Transverse colon (tissue), 4 donors: ENCODE data around the gene RUNX1.

Experiments used
- CTCF ChIP-seq, 5 experiments: fragments of 200-600 bp in 3 of 5; fragments of 450-650 bp in 2 of 5; sonication (generic) in 3 of 5; IDR thresholded peaks; 1 replicate in 2 of 5; 2 replicates in 3 of 5; pipeline ENCODE4 v1.5.1; 2016 to 2017; ENCODE audit warnings: antibody characterized with exemption in 5 of 5, inconsistent platforms in 3 of 5, mild to moderate bottlenecking in 2 of 5, moderate library complexity in 1 of 5
- EP300 ChIP-seq: sonication (generic); formaldehyde crosslinking; IDR thresholded peaks from one replicate; pipeline ENCODE4 v1.6.1; 2017; ENCODE audit warnings: antibody characterized with exemption, low read depth
- POLR2A ChIP-seq: fragments of 450-650 bp; IDR thresholded peaks from one replicate; pipeline ENCODE4 v1.6.1; 2016; ENCODE audit warnings: antibody characterized with exemption, mild to moderate bottlenecking, moderate library complexity
- POLR2AphosphoS5 ChIP-seq, 3 donors: sonication (generic); formaldehyde crosslinking; IDR thresholded peaks; one replicate each; pipeline ENCODE4 v1.6.1; 2016; ENCODE audit warnings: antibody characterized with exemption in 3 of 3

GRCh38 chr21:34916446-34916845, 132.7 kb downstream of the RUNX1 start:
- no peak for TF ChIP-seq POLR2A
- TF ChIP-seq CTCF (IDR thresholded peaks at IDR 0.05): no peak
- no peak for TF ChIP-seq POLR2AphosphoS5 (IDR thresholded peaks at IDR 0.05)
- TF ChIP-seq EP300: no peak
